DND-41 (cell line): ENCODE data around the gene SENP8.

Experiments
- CTCF ChIP-seq: IDR thresholded peaks from 2 replicates; pipeline ENCODE4 v1.5.1; 2012; ENCODE audit warnings: borderline replicate concordance, low read length, moderate library complexity, mild to moderate bottlenecking; ENCODE audit not compliant: poor library complexity, severe bottlenecking; ENCODE audit errors: extremely low read depth
- EZH2 ChIP-seq: IDR thresholded peaks from 3 replicates; pipeline ENCODE4 v1.6.1; 2012; ENCODE audit warnings: borderline replicate concordance, low read depth, mild to moderate bottlenecking, moderate library complexity, low read length, inconsistent platforms; ENCODE audit not compliant: severe bottlenecking

GRCh38 chr15:72146934-72147333 is 28.7 kb downstream of the SENP8 start:
- TF ChIP-seq CTCF (no peak), EZH2 (no peak)
